HepG2 (cell line): Measurements from ENCODE around the gene IYD. TPM values are rescaled to one million over a fixed set of nuclear protein-coding genes. Genes with fewer than 3 reads are reported as not detected.

Experiments
- ATAC-seq: fragments of 200-7000 bp; cut with Tn5 transposase; 3 replicates; pipeline ENCODE4 v1.9.1; 2020; ENCODE audit warnings: mild to moderate bottlenecking, moderate library complexity
- BruUV-seq: library from RNA; stranded (reverse); fragments of 400-500 nt; replicated peaks from 2 replicates; lab custom pipeline; 2021; lab: Mats Ljungman, UMichigan
- CTCF ChIA-PET: fragments of 300-600 bp; formaldehyde crosslinking; extraction: SDS; loops from one replicate; lab custom pipeline; 2021; ENCODE audit warnings: low total read pairs, inconsistent platforms, low intra/inter-chr PET ratio; lab: Yijun Ruan, JAX
- POLR2A ChIA-PET: fragments of 350-600 bp; sonication (Branson Sonifier 250); formaldehyde crosslinking; loops from one replicate; lab custom pipeline; 2020; ENCODE audit warnings: antibody characterized with exemption, inconsistent platforms; lab: Yijun Ruan, JAX
- DNase-seq: peaks from one replicate; pipeline ENCODE4 v3.0.0-alpha.2; 2015; ENCODE audit warnings: low spot score
- FAIRE-seq: peaks from 3 replicates; lab custom pipeline; 2011; peaks lifted over from hg19 to GRCh38; lab: Jason Lieb, UNC
- H2AFZ ChIP-seq: one replicate; pipeline ENCODE4 v1.6.1; 2011; ENCODE audit warnings: low read length, inconsistent platforms
- H3K27ac ChIP-seq: fragments of 300-600 bp; 3 replicates; pipeline ENCODE4 v1.8.0; 2011; ENCODE audit warnings: mixed run types, mild to moderate bottlenecking, mixed read lengths, low read length, inconsistent platforms; ENCODE audit not compliant: insufficient read depth; ENCODE audit errors: extremely low read length
- H3K27me3 ChIP-seq, 2 experiments: fragments of 200-600 bp in 1 of 2; 2 replicates in 1 of 2; 3 replicates in 1 of 2; pipeline versions ENCODE4 v1.6.0 to v1.8.0; 2011; ENCODE audit warnings: low read length in 2 of 2, mild to moderate bottlenecking in 2 of 2, moderate library complexity in 2 of 2, inconsistent platforms in 1 of 2; ENCODE audit not compliant: insufficient read depth in 2 of 2, control insufficient read depth in 1 of 2
- H3K36me3 ChIP-seq, 2 experiments: fragments of 200-600 bp in 1 of 2; replicated peaks in 1 of 2; 2 replicates in 1 of 2; 3 replicates in 1 of 2; pipeline versions ENCODE4 v1.5.1 to v1.8.0; 2011; ENCODE audit warnings: low read length in 2 of 2, inconsistent platforms in 1 of 2; ENCODE audit not compliant: insufficient read depth in 2 of 2, control insufficient read depth in 1 of 2
- H3K4me1 ChIP-seq: 2 replicates; pipeline ENCODE4 v1.5.1; 2012; ENCODE audit warnings: low read length, inconsistent platforms; ENCODE audit not compliant: insufficient read depth
- H3K4me2 ChIP-seq: 2 replicates; pipeline ENCODE4 v1.6.0; 2011; ENCODE audit warnings: low read depth, low read length, inconsistent platforms
- H3K4me3 ChIP-seq, 3 experiments: fragments of 200-600 bp in 1 of 3; sonication (generic), shearing (Covaris generic) in 1 of 3; replicated peaks in 1 of 3; 2 replicates each; pipeline ENCODE4 v1.5.1; 2011 to 2016; ENCODE audit warnings: low read length in 3 of 3, inconsistent platforms in 2 of 3, low read depth in 2 of 3, mild to moderate bottlenecking in 2 of 3, control low read depth in 1 of 3, mixed read lengths in 1 of 3; ENCODE audit not compliant: insufficient read depth in 1 of 3
- H3K79me2 ChIP-seq: one replicate; pipeline ENCODE4 v1.6.1; 2011; ENCODE audit warnings: low read length, inconsistent platforms; ENCODE audit not compliant: insufficient read depth
- H3K9ac ChIP-seq: 2 replicates; pipeline ENCODE4 v1.6.0; 2011; ENCODE audit warnings: mild to moderate bottlenecking, low read depth, low read length, inconsistent platforms; ENCODE audit not compliant: insufficient read depth
- H3K9me3 ChIP-seq: 2 replicates; pipeline ENCODE4 v1.5.1; 2012; ENCODE audit warnings: mild to moderate bottlenecking, low read length
- H4K20me1 ChIP-seq: 2 replicates; pipeline ENCODE4 v1.6.0; 2011; ENCODE audit warnings: inconsistent platforms, mild to moderate bottlenecking, low read length, moderate library complexity; ENCODE audit not compliant: insufficient read depth
- FUBP1 ChIP-seq: sonication (generic); formaldehyde crosslinking; IDR thresholded peaks from 2 replicates; pipeline ENCODE4 v1.5.1; 2020; ENCODE audit warnings: missing genetic modification reagents, mild to moderate bottlenecking, borderline replicate concordance
- NR3C1 ChIP-seq: sonication (generic); formaldehyde crosslinking; IDR thresholded peaks from 2 replicates; pipeline ENCODE4 v1.4.0; 2020; ENCODE audit warnings: missing genetic modification reagents
- SMARCC2 ChIP-seq: fragments of 450-650 bp; IDR thresholded peaks from 2 replicates; pipeline ENCODE4 v1.6.1; 2017; ENCODE audit warnings: antibody characterized with exemption, mild to moderate bottlenecking
- SRSF9 ChIP-seq: fragments of 200-400 bp; formaldehyde crosslinking; IDR thresholded peaks from 2 replicates; pipeline ENCODE4 v1.6.1; 2018; ENCODE audit warnings: borderline replicate concordance, mild to moderate bottlenecking, low read depth, low read length; ENCODE audit not compliant: insufficient read depth, poor library complexity, severe bottlenecking
- ZNF501 ChIP-seq: sonication (generic); formaldehyde crosslinking; IDR thresholded peaks from 2 replicates; pipeline ENCODE4 v1.5.1; 2020; ENCODE audit warnings: mild to moderate bottlenecking, moderate library complexity, missing genetic modification reagents
- WGBS: methylation state at CpG from one replicate; pipeline ENCODE4 v1.1.6; 2017; ENCODE audit warnings: low lambda C conversion rate; 5-methylcytosine and 5-hydroxymethylcytosine counted together
- in situ Hi-C: cut with HindIII; loops from 2 replicates; pipeline ENCODE4 v1.10.0; 2017; ENCODE audit warnings: low pct_unique_long_range_greater_than_20kb; ENCODE audit not compliant: extremely low pct_ligation_motif_present
- intact Hi-C: fragments of 100-400 bp; cut with micrococcal nuclease; formaldehyde crosslinking; loops from one replicate; pipeline ENCODE4 v1.10.0; 2022; ENCODE audit not compliant: unreplicated experiment
- polyA plus RNA-seq, 8 experiments: library from polyadenylated mRNA; depleted of rRNA in 3 of 8; stranded (reverse) in 7 of 8; unstranded in 1 of 8; fragments of >200 nt; fragmentation: Illumina TruSeq in 4 of 8; extraction: Trizol in 4 of 8; gene quantifications; 2 replicates each; pipeline versions ENCODE4 v1.2.1 to v1.2.3, GENCODE V29; 2011 to 2016; ENCODE audit warnings: low read depth in 4 of 8, missing spikeins in 1 of 8, mixed read lengths in 1 of 8; ENCODE audit not compliant: insufficient read depth in 1 of 8
- total RNA-seq, 5 experiments: library from RNA; depleted of rRNA; stranded (reverse); fragments of >200 nt; fragmentation: Illumina TruSeq; extraction: Trizol; gene quantifications; 2 replicates each; pipeline ENCODE4 v1.2.3, GENCODE V29; 2016; ENCODE audit warnings: low read depth in 1 of 5
- TF ChIP-seq, protein P1 (sequence below): sonication (generic); formaldehyde crosslinking; IDR thresholded peaks from 2 replicates; pipeline ENCODE4 v1.5.1; 2020; ENCODE audit warnings: mild to moderate bottlenecking, missing genetic modification reagents
- TF ChIP-seq, protein P2 (sequence below): sonication (generic); formaldehyde crosslinking; IDR thresholded peaks from 2 replicates; pipeline ENCODE4 v1.4.0; 2020; ENCODE audit warnings: mild to moderate bottlenecking, low read depth, missing genetic modification reagents

IYD gene
- total and polyA plus RNA-seq, 2 of the 13 experiments (the other 11 are each of a cell fraction or from before 2014, with no cell fraction given), result 0.01 to 0.46 TPM

- H3K9ac ChIP-seq, result no peak overlapping the region
- no peaks in the 10 kb centered on the region for H3K36me3 ChIP-seq
- WGBS, result 15% methylated on average over 5 of the region's 5 CpGs
- CTCF ChIA-PET, result no interaction called here
- no peak overlapping the region for H3K4me2 ChIP-seq
- H3K27me3 ChIP-seq, result no peaks in the 10 kb centered on the region
- POLR2A ChIA-PET, result interaction anchor here (0.6 kb wide), 1 partner anchor 44 kb away, joined by 3 read pairs; no protein-coding TSS in a partner anchor
- no peak for TF ChIP-seq NR3C1 (CRISPR knock-in tag)
- TF ChIP-seq, protein P1, sequence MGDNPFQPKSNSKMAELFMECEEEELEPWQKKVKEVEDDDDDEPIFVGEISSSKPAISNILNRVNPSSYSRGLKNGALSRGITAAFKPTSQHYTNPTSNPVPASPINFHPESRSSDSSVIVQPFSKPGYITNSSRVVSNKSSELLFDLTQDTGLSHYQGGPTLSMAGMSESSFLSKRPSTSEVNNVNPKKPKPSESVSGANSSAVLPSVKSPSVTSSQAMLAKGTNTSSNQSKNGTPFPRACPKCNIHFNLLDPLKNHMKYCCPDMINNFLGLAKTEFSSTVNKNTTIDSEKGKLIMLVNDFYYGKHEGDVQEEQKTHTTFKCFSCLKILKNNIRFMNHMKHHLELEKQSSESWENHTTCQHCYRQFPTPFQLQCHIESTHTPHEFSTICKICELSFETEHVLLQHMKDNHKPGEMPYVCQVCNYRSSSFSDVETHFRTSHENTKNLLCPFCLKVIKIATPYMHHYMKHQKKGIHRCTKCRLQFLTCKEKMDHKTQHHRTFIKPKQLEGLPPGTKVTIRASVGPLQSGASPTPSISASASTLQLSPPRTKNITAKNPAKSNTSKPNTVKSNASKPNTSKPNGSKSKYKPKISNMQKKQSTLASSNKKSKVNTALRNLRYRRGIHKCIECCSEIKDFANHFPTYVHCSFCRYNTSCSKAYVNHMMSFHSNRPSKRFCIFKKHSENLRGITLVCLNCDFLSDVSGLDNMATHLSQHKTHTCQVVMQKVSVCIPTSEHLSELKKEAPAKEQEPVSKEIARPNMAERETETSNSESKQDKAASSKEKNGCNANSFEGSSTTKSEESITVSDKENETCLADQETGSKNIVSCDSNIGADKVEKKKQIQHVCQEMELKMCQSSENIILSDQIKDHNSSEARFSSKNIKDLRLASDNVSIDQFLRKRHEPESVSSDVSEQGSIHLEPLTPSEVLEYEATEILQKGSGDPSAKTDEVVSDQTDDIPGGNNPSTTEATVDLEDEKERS (CRISPR knock-in tag), result no peak
- no peak for TF ChIP-seq FUBP1 (CRISPR knock-in tag)
- TF ChIP-seq SRSF9, result no peak
- no peak for TF ChIP-seq SMARCC2
- TF ChIP-seq ZNF501 (CRISPR knock-in tag), result no peak
- TF ChIP-seq, protein P2, sequence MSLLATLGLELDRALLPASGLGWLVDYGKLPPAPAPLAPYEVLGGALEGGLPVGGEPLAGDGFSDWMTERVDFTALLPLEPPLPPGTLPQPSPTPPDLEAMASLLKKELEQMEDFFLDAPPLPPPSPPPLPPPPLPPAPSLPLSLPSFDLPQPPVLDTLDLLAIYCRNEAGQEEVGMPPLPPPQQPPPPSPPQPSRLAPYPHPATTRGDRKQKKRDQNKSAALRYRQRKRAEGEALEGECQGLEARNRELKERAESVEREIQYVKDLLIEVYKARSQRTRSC (CRISPR knock-in tag), result no peak
- TF ChIP-seq, all 625 proteins: peak for 0
- intact Hi-C loops (no loop called here), in situ Hi-C loops (no loop called here)
- Histone ChIP-seq H3K4me1 (no peaks in the 10 kb centered on the region), H3K4me3 (no peak overlapping the region), H3K27ac (no peak overlapping the region), H4K20me1 (no peaks in the 10 kb centered on the region), H2AFZ (no peak overlapping the region), H3K79me2 (no peaks in the 10 kb centered on the region), H3K9me3 (no peaks in the 10 kb centered on the region)
- BruUV-seq, result no TSS peak
- FAIRE-seq (no peak), ATAC-seq (no peak), DNase-seq (no peak)
Measured at GRCh38 chr6:150352321-150353296, 16.2 kb upstream of the IYD start.
